Superior temporal gyrus (tissue), 1 donor: Measurements from ENCODE around the gene DHCR24.

Experiments
- DNase-seq: peaks from one replicate; pipeline ENCODE4 v3.0.0-alpha.2; 2016; ENCODE audit errors: extremely low spot score

The DHCR24 gene

DNA sequence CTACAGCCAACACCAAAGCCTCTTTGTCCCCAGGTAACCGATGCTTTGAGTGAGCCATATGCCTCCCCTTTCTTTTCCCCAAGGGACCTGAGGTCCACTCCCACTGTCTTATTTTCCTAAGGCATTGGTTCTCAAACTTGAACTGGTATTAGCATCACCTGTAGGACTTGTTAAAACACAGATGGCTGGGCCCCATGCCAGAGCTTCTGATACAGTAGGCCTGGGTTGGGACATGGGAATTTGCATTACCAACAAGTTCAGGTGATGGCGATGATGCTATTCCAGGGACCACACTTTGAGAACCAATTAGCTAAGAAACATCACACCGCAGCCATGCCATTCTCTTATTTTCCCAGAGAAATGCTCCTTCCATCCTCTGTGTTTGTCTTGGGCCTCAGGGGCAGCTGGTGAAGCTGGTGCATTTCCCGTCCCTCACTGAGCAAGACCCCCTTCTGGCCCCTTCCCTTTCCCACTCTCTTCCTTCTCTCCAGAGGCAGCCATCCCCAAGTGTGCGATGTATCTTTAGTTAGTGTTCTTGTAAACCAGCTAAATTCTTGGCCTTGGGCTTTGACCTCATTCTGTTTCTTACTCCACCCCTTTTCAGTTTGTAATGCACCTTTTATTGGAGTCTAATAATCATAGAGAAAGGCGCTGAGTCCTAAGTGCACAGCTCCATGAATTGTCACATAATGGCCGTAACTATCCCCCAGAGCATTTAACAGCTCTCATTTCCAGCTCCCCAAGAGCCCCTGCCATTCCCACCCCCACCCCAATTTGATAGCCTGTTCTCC, 71.7 kb downstream of the DHCR24 start:
- DNase-seq: no peak

DNA sequence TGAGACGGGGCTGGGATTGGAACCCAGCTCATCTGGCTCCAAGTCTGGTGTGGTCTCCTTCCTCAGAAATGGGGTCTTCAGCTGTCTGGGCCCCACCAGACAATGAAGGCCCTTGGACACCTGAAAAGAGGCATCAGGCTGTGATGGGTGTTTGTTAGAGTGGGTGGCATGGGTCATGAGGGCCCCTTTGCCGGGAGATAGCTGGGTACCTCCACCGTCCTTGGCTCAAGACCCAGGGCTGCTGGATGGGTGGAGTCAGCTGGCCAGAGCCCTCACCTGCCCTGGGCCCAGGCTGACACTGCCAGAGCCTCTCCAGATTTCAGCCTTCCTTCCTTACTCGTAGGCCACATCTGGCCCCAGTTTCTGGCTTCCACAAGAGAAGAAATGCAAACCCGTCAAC, 72.4 kb downstream of the DHCR24 start:
- no peak for DNase-seq

DNA sequence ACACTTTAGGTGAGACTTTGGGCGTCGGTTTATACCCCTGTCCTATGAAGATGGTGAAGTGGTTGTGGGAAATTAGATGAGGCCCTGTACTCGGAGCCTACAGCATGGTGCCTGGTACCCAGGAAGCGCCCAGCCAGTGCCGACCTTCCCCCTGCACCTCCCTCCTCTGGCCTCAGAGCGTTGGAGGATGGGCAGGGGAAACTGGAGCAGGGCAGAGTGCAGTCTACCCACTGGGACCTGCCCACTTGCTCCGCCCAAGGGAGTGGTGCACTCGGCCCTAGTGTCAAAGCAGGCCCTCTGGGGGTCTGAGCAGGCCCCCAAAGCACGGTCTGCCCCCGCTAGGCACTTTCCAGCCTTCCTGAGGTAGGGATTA, 72.9 kb downstream of the DHCR24 start:
- DNase-seq: no peak

DNA sequence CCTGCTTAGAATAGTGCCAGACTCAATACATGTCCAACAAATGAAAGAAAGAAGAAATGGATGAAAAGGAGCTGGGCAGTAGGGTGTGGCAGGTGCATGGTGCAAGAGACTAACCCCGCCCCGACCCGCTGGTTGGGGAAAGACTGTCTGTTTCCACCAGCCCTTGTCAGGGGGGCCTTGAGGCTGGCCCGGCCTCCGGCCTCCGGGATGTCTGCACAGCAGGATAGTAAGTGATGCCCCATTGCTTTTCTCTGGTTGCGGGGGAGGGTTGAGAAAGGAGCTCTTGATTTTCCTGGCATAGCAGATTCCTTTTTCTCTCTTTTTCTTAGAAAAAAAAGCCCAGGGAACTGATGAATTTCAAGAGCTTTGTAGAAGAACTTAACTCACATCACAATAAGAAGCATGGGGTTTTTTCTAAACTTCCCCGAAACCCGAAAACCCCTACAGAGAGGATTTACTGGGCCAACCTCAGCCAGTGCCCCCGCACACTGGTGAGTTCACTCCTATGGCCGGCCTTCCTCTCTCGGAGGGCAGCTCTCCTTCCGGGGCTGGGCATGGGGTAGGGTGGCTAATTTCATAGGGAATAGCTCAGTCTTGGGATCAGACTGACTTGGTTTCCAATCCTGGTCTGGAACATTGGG, 73.4 kb downstream of the DHCR24 start:
- no peak for DNase-seq

DNA sequence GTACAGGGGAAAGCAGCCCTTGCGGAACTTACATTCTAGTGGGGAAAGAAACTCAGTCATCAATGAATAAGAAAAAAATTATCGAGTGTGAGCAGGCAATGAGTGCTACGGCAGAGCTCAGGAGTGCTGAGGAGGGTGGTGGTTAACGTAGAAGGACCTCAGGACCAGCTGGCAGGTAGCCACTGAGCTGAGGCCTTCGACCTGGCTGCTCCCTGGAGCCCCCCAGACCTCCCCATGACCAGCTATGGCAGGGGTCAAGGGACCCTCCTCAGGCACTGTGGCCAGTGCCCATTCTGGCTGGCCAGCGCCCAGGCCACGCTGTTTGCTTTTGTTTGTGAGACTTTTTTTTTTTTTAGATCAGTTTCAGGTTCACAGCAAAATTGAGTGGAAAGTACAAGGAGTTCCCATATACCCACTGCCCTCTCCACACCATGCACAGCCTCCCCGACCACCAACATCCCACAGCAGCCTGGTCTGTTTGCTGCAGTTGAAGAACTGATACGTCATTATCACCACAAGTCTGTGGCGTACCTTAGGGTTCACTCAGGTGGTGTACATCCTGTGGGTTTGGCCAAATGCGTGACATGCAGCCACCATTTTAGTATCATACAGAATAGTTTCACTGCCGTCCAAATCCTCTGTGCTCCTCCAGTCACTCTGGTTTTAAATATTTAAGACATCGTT, 74.1 kb downstream of the DHCR24 start:
- no peak for DNase-seq

DNA sequence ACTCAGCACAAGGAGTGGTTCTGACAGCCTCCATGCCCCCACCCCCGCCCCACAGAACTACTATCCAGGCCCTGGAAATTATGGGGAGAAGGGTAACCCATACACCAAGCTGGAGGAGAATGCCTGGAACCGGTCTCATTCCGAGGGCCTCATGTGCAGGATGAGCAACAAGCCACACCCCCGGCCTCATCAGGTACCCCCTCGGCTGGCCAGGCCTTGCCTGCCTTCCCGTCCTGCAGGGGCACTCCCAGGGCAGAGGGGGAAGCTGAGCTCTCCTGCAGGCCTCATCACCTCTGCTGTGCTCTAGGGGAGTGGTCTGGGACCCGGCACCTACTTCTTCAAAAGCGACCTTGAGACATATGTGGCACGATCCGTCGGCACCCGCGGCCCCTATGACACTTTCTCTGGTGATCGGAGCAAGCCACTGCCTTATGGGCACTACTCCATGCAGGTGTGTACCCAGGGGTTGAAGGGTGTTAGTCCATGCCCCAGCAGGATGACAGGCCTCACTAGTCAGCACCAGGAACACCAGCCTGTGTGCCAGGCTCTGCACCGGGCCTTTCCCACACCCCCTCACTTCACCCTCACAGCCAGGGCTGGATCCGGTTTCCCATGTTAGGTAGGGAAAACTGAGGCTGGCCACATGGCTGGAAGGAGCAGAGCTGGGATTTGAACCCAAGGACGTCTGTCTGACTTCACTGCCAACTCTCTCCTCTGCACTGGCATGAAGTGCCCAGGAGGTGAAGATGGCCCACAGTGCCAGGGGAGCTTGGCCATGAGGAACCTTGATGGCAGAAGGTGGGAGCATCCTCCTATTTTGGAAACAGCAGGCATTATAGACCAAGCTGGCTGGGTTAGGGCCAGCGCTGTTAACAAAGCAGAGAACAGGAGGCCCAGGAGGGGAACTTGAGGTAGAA, 75.0 kb downstream of the DHCR24 start:
- no peak for DNase-seq

DNA sequence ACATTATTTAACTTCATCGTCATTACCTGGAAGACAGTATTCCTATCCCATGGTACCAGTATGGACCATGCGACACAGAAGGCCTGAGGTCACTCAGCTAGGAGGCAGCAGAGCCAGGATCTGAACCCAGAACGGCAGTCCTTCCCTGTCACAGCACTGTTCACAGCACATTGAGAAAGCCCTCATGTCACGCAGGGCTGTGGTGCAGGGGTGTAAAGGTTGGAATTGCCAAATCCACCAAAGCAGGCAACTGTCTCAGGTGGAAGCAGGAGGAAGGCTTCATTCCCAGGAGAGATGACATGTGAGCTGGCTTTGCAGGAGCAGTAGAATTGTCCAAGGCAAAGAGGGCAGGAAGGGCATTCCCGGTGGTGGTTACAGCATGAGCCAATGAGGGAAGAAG, 75.9 kb downstream of the DHCR24 start:
- no peak for DNase-seq

DNA sequence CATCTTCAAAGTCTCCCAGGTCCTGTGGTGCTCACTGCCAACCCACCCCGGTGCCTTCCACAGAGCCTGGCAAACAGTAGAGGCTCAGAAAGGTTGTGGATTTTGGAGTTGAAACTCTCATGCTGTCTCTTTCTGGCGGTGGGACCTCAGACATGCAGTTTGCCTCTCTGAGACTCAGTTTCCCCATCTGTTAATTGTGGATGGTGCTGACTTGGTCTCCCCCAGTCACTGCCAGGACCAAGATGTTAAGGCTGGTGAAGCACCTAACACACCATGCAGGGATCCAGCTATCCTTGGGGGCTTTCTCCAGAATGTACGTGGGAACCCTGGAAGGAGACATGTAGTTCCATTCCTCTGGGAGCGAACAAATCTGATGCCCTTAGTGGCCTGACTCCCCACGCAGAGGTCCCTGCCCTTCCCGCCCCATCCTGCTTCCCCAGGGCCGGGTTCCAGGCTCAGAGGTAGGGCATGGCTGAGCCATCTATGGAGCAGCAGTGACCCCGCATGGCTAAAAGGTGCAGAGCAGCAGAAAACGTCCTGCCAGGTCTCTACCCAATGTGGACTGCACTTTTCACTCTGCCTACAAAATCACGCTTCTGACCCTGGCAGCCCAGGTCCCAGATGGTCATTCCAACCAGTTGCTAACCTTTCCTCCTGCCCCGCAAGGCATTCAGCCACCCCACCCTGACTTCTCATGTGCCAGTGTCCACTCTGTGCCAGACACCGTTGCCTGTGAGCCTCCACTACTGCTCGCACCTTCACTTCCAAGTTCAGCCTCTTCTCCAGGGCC, 76.6 kb downstream of the DHCR24 start:
- peak; percentile 77 for DNase-seq

DNA sequence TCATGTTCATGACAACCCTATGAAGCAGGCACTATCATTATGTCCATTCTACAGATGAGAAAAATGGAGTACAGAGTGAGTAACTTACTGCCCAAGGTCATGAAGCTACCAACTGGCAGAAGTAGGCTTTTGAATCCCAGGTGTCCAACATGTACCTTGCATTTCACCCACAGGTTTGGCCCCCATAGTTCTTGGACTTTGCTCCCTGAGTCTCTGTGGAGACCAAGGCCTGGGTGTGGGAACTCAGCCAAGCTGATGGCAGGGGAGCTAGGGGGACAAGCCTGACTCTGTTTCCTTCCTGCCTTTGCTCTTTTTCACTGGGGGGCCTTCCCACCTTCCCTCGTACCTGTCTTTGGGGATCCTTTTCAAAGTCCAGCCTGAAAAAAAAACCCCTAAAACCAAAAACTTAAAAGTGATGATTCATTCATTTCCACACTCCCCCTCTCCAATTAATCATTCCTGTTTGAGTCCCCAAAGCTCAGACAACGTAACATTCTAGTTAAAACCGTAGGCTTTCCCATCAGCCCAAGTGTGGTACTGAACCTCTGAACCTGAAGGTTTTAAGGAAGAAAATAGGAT, 77.4 kb downstream of the DHCR24 start:
- DNase-seq: no peak

DNA sequence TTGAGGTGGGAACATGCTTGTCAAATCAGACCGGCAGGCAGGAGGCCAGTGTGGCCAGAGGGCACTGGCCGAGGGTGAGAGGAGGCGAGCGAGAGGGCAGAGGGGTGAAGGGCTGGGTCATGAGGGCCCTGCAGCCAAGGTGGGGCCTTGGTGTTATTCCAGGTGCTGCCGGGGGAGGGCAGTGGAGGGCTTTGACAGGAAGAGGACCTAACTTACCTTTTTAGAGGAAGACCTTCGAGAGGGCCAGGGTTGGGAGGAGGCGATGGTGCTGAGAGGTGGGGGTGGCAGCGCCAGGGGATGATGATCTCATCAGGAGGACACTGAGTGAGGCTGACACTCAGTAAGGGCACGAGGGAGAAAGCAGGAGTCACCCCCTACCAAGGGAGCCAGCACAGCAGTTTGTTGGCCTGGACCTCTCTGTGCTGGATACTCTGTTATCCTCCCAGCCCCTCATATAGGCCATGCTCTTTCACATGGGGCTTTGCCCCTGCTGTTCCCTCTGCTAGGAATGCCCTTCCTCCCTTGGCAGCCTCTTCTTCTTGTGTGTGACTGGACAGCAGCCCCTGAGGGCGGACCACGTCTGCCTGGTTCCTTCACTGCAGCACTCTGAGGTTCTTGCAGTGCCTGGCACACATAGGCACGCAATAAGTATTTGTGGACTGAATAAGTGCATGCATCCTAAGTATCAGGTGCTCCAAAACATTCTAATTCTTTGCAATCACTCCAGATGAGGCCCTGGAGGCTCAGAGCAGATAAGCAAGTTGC, 78.4 kb downstream of the DHCR24 start:
- no peak for DNase-seq

DNA sequence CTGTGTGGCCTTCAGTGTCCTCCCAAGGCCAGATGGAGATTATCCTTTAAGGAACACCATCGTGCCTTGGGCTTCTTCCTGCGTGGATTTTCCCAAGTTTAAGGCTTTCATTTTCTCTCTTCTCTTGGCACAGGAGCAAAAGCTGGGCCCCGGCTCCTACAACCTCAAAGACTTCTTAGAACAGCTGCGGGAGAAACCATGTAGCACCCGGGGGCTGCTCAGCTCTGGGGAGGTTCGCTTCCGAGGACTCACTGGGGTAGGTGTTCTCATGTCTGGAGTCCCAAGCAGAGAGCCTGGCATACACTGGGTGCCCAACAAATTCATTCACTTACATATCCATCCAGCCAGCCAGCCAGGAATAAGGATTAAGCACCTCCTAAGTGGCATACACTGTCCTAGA, 79.2 kb downstream of the DHCR24 start:
- no peak for DNase-seq

DNA sequence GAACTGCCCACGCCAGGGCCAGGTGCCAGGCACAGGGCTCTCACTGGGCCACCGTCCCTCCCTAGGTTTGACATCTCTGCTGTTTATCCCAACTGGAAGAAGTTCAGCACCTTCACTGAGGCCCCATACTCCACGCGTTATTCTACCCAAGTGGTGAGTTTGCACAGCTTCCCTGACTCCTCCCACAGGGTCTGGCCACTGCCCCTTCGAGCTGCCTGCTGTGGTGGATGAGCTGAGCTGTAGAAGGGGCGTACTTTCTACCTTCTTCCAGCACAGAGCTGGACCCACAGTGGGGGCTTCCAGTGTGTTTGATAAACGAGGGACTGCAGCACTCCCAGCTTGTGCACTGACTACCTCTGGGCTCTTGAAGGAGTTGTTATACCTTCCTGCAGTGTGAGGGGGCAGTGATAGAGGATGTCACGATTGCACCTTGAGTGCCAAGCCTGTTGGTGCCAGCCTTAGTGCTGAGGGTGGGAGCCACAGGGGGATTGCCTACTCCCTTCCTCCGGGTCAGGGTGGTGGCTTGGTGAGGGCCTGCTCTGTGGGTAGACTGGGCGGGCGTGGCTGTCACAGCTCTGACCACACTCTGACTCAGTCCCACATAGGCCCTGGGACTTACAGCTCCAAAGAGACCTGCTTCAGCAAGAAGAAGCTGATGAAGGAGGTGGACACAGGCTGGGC, 79.9 kb downstream of the DHCR24 start:
- no peak for DNase-seq

DNA sequence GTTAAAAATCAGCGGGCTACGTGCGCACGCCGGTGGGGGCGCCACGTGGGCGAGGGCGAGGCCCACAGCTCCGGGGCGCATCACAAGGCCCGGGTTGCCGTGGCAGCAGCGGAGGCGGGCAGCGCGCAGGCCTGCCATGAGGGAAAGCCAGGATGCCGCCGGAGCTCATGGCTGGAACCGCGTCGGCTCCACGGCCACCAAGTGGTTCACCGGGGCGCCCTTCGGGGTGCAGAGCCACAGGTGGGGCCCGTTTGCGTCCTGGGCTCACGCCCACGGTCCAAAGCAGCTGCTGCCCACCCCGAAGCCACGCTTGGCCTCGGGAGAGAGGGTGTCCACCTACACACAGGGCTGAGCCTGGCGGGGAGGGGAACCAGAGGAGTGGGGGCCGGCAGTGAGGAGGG, 81.0 kb downstream of the DHCR24 start:
- no peak for DNase-seq

DNA sequence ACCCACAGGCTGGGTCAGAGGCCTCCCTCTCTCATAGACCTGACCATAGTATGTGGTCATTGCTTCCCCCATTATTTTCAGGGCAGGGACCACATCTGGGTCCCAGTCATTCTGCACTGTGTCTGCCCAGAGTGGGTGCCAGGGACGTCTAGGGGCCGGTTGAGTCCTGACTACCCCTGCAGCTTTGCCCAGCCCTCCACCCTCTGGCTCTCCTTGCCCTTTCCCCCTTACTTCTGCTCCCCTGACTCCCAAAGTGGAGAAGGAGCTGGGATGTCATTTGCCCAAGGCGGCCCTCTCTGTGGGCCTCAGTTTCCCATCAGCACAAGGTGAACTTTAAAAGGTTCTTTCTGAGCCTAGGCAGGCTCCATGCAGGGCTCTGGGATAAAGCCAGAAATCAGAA, 81.5 kb downstream of the DHCR24 start:
- no peak for DNase-seq

DNA sequence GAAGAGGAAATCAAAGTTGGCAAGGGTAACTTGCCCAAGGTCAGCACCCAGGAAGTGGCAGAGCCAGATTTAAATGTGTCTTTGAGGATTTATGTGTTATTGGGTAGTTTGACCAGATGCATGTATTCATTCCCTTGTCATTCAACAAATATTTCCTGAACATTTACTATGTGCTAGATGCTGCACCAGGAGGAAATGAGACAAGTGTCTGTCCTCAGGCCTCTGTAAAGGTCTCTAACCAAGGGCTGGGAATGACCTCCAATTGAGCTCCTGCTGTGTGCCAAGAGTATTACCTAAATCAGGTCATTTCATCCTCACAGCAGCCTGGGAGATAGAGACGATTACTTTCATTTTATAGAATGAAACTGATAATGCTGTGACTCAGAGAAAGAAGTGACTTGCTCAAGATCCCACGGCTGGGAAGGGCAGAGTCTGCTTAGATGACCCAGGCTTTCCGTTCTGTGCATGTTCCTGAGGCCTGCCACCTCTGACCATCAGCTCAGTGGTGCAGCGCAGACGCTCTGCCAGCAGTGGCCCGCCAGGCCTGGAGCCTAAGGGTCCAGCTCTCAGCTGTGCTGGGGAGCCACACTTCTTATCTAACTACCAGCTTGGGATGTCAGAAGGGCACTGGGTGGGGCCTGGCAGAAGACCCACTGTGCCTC, 82.4 kb downstream of the DHCR24 start:
- DNase-seq: no peak

DNA sequence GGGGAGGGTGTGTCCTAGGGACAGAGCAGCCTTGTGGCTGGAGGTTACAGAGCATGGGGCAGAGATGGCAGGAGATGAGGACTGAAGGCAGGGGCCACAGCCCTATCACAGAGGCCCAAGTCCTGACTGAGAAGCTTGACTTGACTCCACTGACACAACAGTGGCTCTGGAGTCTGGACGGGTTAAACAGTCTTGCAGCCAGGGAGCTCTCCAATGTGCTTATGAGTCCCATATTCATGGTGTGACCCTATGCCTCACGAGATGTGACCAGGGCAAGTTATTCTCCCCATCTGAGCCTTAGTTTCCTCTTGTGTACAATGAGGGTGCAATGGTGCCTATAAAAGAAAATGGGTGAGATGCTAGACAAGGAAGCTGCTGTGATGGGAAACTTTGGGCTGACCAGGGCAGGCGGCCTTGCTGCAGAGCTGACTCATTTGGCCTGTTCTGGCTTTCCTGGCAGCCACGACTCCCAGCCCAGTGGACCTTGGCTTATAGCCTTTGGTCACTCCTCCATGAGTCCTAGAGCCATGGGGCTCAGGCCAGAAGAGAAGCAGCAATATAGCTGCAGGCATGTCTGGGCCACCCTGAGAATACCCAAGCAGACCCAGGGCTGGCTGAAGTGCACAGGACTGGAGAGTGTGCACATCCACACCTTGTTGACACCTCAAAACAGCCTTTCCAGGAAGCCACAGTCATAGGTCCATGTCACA, 83.1 kb downstream of the DHCR24 start:
- no peak for DNase-seq

DNA sequence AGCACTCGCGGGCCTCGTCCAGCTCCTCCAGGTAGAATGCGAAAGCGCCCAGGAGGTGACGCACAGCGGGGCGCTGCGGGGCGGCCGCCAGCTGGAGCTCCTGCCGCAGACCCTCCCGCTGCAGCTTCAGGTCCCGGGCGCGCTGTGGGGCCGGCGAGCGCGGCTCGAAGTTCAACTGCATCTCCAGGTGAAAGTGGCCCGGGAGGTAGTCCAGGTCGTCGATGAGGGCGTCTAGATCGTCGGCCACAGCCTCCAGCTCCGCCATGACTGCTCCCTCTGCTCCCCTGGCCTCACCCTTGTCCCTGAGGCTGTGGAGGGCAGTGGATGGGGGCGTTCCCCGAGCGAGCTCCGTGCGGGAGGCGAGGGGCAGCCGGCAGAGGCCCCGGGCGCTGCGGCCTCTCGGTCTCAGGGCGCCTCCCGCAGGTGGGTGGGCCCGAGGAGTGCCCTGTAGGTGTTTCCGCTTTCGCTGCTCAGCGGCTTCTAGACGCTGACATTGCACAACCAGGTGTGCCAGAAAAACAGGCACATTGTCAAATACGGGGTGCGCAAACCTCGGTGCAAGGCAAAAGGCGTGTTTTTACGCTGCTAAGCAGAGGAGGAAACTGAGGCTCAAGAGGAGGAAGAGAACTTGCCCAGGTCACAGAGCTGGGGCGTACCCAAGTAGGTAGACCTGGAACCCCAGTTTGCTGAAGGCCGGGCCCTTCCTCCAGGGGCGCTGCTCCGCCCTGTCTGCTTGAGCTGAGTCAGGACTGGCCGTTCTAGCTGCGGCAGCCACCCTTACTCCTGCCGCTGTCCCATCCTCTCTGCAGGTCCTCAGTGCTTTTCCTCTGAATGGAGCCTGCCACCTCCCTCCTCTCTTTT, 85.9 kb downstream of the DHCR24 start, which contains the start of gene TTC22:
Gene TTC22, minus strand, starts transcription at position 425 of the 861 bp plus-strand sequence. Its CDS starts 160 bp downstream, at position 265.
- no peak for DNase-seq
